Neuronal stem cell (in vitro differentiated cells): ENCODE results near the gene ZFTA.
A peak's percentile ranks its signal among the peaks of the same experiment; 100 is the strongest.

Experiments used
- DNase-seq: peaks from one replicate; pipeline ENCODE4 v3.0.0-alpha.2; 2013; ENCODE audit warnings: low spot score
- H2AFZ ChIP-seq: one replicate; pipeline ENCODE4 v1.6.1; 2013; ENCODE audit warnings: mild to moderate bottlenecking, low read length, inconsistent platforms
- H2AK5ac ChIP-seq: 2 replicates; pipeline ENCODE4 v1.6.1; 2013; ENCODE audit warnings: low read depth, mild to moderate bottlenecking, inconsistent platforms, low read length, moderate library complexity, mixed read lengths
- H2BK120ac ChIP-seq: 2 replicates; pipeline ENCODE4 v1.6.1; 2013; ENCODE audit warnings: low read depth, mild to moderate bottlenecking, inconsistent platforms, low read length, moderate library complexity, mixed read lengths
- H2BK12ac ChIP-seq: one replicate; pipeline ENCODE4 v1.6.1; 2013; ENCODE audit warnings: low read length, inconsistent platforms
- H2BK15ac ChIP-seq: 2 replicates; pipeline ENCODE4 v1.6.1; 2013; ENCODE audit warnings: mild to moderate bottlenecking, low read length, inconsistent platforms, mixed read lengths
- H2BK5ac ChIP-seq: one replicate; pipeline ENCODE4 v1.6.1; 2013; ENCODE audit warnings: inconsistent platforms, mild to moderate bottlenecking, low read length, moderate library complexity
- H3K14ac ChIP-seq: one replicate; pipeline ENCODE4 v1.6.1; 2013; ENCODE audit warnings: low read length, inconsistent platforms
- H3K18ac ChIP-seq: 2 replicates; pipeline ENCODE4 v1.6.1; 2013; ENCODE audit warnings: low read length, inconsistent platforms
- H3K23ac ChIP-seq: 2 replicates; pipeline ENCODE4 v1.6.1; 2013; ENCODE audit warnings: low read depth, mild to moderate bottlenecking, mixed read lengths, low read length, inconsistent platforms; ENCODE audit not compliant: poor library complexity
- H3K27ac ChIP-seq: replicated peaks from 3 replicates; pipeline ENCODE4 v1.5.1; 2013; ENCODE audit warnings: low read length, inconsistent platforms
- H3K27me3 ChIP-seq, 3 experiments: 2 replicates each; pipeline ENCODE4 v1.6.1; 2013; ENCODE audit warnings: low read length in 3 of 3, mild to moderate bottlenecking in 2 of 3, inconsistent platforms in 1 of 3, low read depth in 1 of 3, mixed read lengths in 1 of 3, moderate library complexity in 1 of 3; ENCODE audit not compliant: control insufficient read depth in 3 of 3, insufficient read depth in 3 of 3
- H3K36me3 ChIP-seq, 2 donors: replicated peaks in 1 of 2; 2 replicates each; pipeline ENCODE4 v1.6.1; 2013; ENCODE audit warnings: low read length in 2 of 2; ENCODE audit not compliant: control insufficient read depth in 2 of 2, insufficient read depth in 2 of 2
- H3K4ac ChIP-seq: 2 replicates; pipeline ENCODE4 v1.6.1; 2013; ENCODE audit warnings: inconsistent platforms, mild to moderate bottlenecking, low read length, moderate library complexity
- H3K4me1 ChIP-seq, 2 donors: 1 replicate in 1 of 2; 2 replicates in 1 of 2; pipeline ENCODE4 v1.6.1; 2013; ENCODE audit warnings: low read length in 2 of 2, low read depth in 1 of 2; ENCODE audit not compliant: control insufficient read depth in 2 of 2, insufficient read depth in 1 of 2
- H3K4me2 ChIP-seq: one replicate; pipeline ENCODE4 v1.6.1; 2013; ENCODE audit warnings: mild to moderate bottlenecking, low read length, inconsistent platforms; ENCODE audit not compliant: insufficient read depth, poor library complexity, severe bottlenecking
- H3K4me3 ChIP-seq, 2 donors: 2 replicates each; pipeline ENCODE4 v1.5.1; 2013; ENCODE audit warnings: low read length in 2 of 2, mild to moderate bottlenecking in 2 of 2, inconsistent platforms in 1 of 2, moderate library complexity in 1 of 2
- H3K79me1 ChIP-seq: one replicate; pipeline ENCODE4 v1.6.1; 2013; ENCODE audit warnings: low read depth, mild to moderate bottlenecking, inconsistent platforms, low read length, moderate library complexity
- H3K9ac ChIP-seq: one replicate; pipeline ENCODE4 v1.6.1; 2013; ENCODE audit warnings: mild to moderate bottlenecking, low read depth, low read length, inconsistent platforms; ENCODE audit not compliant: poor library complexity
- H3K9me3 ChIP-seq, 2 donors: replicated peaks in 1 of 2; 2 replicates each; pipeline versions ENCODE3 to v1.6.1; 2013; ENCODE audit warnings: low read length in 2 of 2, mild to moderate bottlenecking in 2 of 2, inconsistent platforms in 1 of 2, low read depth in 1 of 2, mixed read lengths in 1 of 2, moderate library complexity in 1 of 2; ENCODE audit not compliant: control insufficient read depth in 2 of 2, insufficient read depth in 1 of 2
- H4K8ac ChIP-seq: one replicate; pipeline ENCODE4 v1.6.1; 2013; ENCODE audit warnings: low read depth, mild to moderate bottlenecking, inconsistent platforms, low read length, moderate library complexity
- H4K91ac ChIP-seq: one replicate; pipeline ENCODE4 v1.6.1; 2013; ENCODE audit warnings: low read length, low read depth, mild to moderate bottlenecking, inconsistent platforms; ENCODE audit not compliant: poor library complexity
- WGBS, 2 donors: extraction: QIAGEN DNeasy Blood & Tissue Kit; methylation state at CpG; one replicate each; pipeline ENCODE4 v1.1.7; 2013; ENCODE audit warnings: missing lambda C conversion rate in 2 of 2, mixed read lengths in 1 of 2; ENCODE audit not compliant: insufficient read length in 2 of 2, insufficient replicate concordance in 1 of 2; ENCODE audit errors: extremely low coverage in 2 of 2; 5-methylcytosine and 5-hydroxymethylcytosine counted together

ZFTA gene

GRCh38 chr11:63747011-63747410 lies 21.6 kb downstream of the ZFTA start:
- WGBS, 2 donors, result no CpG with 5 or more reads among the region's 3 CpGs
- no peak overlapping the region for H3K23ac ChIP-seq
- no peak overlapping the region for H2BK5ac ChIP-seq
- H3K4me2 ChIP-seq, result no peak overlapping the region
- H2BK12ac ChIP-seq, result no peak overlapping the region
- H3K18ac ChIP-seq, result no peak overlapping the region
- H3K4me3 ChIP-seq, result no peak overlapping the region
- H2AFZ ChIP-seq, result no peak overlapping the region
- H2BK15ac ChIP-seq, result no peak overlapping the region
- H3K27me3 ChIP-seq, result no peaks in the 10 kb centered on the region
- H4K8ac ChIP-seq, result no peak overlapping the region
- H3K4me1 ChIP-seq, result no peaks in the 10 kb centered on the region
- H3K14ac ChIP-seq, result no peak overlapping the region
- no peak overlapping the region for H3K27ac ChIP-seq
- H2BK120ac ChIP-seq, result no peak overlapping the region
- no peaks in the 10 kb centered on the region for H3K9me3 ChIP-seq
- H3K79me1 ChIP-seq, result no peaks in the 10 kb centered on the region
- no peak overlapping the region for H3K9ac ChIP-seq
- no peak for DNase-seq
- H2AK5ac ChIP-seq, result no peak overlapping the region
- peaks cover 7 to 30% of the 10 kb centered on the region in 2 donors for H3K36me3 ChIP-seq
- H3K4ac ChIP-seq, result no peak overlapping the region
- H4K91ac ChIP-seq, result no peak overlapping the region

DNA sequence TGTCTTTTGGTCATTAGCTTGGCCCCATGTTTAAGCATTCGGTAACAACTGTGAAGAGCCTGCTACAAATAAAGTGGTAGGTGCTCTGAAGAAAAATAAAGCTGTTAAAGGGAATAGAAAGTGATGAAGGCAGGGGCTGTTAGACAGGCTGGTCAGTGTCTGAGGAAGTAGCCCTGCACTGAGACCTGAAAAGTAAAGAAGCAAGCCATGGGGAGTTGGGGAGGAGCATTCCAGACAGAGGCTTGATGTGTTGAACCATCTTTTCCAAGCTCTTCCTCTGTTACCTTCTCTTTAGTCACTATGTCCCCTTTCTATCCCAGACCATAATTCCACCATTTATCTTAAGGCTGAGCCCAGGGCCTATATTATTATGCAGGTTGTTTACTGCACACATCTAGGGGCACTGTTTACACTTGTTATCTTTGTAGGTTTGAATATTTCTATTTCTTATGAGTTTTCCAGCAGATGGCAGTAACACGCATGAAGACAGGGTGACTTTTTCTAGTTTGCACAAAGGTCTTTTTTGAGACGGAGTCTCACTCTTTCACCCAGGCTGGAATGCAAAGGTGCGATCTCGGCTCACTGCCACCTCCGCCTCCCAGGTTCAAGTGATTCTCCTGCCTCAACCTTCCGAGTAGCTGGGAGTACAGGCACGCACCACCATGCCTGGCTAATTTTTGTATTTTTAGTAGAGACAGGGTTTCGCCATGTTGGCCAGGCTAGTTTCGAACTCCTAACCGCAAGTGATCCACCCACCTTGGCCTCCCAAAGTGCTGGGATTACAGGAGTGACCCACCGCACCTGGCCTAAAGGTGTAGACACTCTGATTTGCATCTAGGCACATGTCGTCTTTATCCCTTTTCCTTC lies 23.0 kb downstream of the ZFTA start:
- Histone ChIP-seq H3K9me3 (no peaks in the 10 kb centered on the region), H3K23ac (no peak overlapping the region), H3K27ac (no peak overlapping the region), H3K27me3 (no peaks in the 10 kb centered on the region), H3K36me3 (peaks cover 4 to 17% of the 10 kb centered on the region in 2 donors), H2BK5ac (no peak overlapping the region), H3K14ac (no peak overlapping the region), H3K4me2 (no peak overlapping the region), H2AFZ (no peak overlapping the region), H2BK120ac (no peak overlapping the region), H3K4me1 (no peaks in the 10 kb centered on the region), H3K4ac (no peak overlapping the region), H2BK15ac (no peak overlapping the region), H3K9ac (no peak overlapping the region), H3K18ac (no peak overlapping the region), H4K91ac (no peak overlapping the region), H2BK12ac (no peak overlapping the region), H4K8ac (no peak overlapping the region), H2AK5ac (no peak overlapping the region), H3K4me3 (no peak overlapping the region), H3K79me1 (no peaks in the 10 kb centered on the region)
- no CpG with 5 or more reads among the region's 13 CpGs for WGBS, 2 donors
- no peak for DNase-seq

DNA sequence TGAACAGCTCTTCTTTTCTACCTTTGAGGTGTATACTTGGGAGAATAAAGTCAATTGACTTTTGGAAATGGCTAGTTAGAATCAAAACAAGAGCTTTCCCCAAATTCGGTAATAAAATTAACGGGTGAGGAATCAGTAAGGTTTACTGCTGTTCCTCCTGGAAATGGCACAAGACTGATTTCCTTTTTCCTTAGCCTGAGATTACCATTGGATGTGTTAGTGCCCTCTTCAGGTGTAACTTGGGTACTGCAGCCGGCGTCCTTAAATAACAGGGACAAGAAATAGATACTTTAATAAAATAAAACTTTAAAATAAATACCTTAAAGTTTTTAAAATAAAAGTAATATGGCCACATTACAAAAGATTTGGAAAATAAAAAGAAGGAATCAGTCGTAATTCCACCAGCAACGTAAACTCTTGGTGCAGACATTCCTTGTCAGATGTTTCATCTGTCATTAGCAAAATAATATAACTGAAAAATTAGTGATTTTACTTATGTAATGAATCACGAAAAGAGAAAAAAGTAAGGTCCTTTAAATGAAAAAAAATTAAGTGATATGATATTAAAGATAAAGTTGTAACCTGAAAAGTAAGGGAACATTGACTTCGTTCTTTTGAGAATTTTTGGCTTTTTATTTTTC lies 29.7 kb downstream of the ZFTA start:
- Histone ChIP-seq H3K27me3 (no peaks in the 10 kb centered on the region), H3K4me1 (no peaks in the 10 kb centered on the region), H3K9me3 (no peaks in the 10 kb centered on the region), H2BK15ac (no peak overlapping the region), H3K27ac (no peak overlapping the region), H4K91ac (no peak overlapping the region), H3K4ac (no peak overlapping the region), H3K23ac (no peak overlapping the region), H3K9ac (no peak overlapping the region), H3K14ac (no peak overlapping the region), H2BK12ac (no peak overlapping the region), H3K18ac (no peak overlapping the region), H3K4me2 (no peak overlapping the region), H3K36me3 (no peaks in the 10 kb centered on the region), H3K4me3 (no peak overlapping the region), H2BK5ac (no peak overlapping the region), H3K79me1 (no peaks in the 10 kb centered on the region), H2BK120ac (no peak overlapping the region), H2AK5ac (no peak overlapping the region), H2AFZ (no peak overlapping the region), H4K8ac (no peak overlapping the region)
- peak; percentile 82 for DNase-seq
- WGBS, 2 donors, result 100% methylated on average over 1 of the region's 8 CpGs; no CpG with 5 or more reads in 1 of the 2 donors

DNA sequence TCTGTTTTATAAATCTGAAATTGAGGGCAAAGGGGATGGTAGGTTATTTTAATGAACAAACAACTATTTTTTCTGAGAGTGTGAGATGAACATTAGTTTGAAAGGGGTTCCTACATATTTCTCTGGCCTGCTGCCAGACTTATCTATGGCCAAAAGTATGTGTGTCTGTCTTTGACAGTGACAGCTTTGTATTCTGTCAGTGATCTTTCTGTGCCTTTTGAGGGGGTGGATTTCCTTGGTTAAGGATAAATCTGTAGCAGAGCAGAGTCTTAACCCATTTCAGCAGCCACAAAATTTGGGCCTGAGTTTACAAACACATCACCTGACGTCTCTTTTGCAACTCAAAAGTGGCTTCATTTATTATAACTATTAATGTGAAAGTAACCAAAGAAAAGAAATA lies 30.9 kb downstream of the ZFTA start:
- no CpG with 5 or more reads among the region's 1 CpG for WGBS, 2 donors
- no peak overlapping the region for H3K23ac ChIP-seq

More for the DNA sequence above, 30.9 kb downstream of the ZFTA start:
- no peak overlapping the region for H4K8ac ChIP-seq
- H3K9ac ChIP-seq, result no peak overlapping the region
- no peak overlapping the region for H3K14ac ChIP-seq
- H3K4me3 ChIP-seq, result no peak overlapping the region
- no peak overlapping the region for H2AK5ac ChIP-seq
- no peak overlapping the region for H3K4ac ChIP-seq
- no peak overlapping the region for H2BK12ac ChIP-seq
- H3K9me3 ChIP-seq, result no peaks in the 10 kb centered on the region
- H3K79me1 ChIP-seq, result no peaks in the 10 kb centered on the region
- H4K91ac ChIP-seq, result no peak overlapping the region
- no peak for DNase-seq
- H2BK120ac ChIP-seq, result no peak overlapping the region
- no peak overlapping the region for H3K4me2 ChIP-seq
- no peaks in the 10 kb centered on the region for H3K36me3 ChIP-seq
- no peak overlapping the region for H3K27ac ChIP-seq
- H3K4me1 ChIP-seq, result no peaks in the 10 kb centered on the region
- no peak overlapping the region for H2BK15ac ChIP-seq
- no peaks in the 10 kb centered on the region for H3K27me3 ChIP-seq
- H3K18ac ChIP-seq, result no peak overlapping the region
- H2AFZ ChIP-seq, result no peak overlapping the region
- no peak overlapping the region for H2BK5ac ChIP-seq
